ENCODE data around the gene ANP32B.
A peak's percentile ranks its signal among the peaks of the same experiment; 100 is the strongest.
"Not testable (repeated sequence)": the region's sequence is repeated elsewhere in the genome, so short reads cannot be mapped to it uniquely, and the experiment has no call there.

ANP32B gene

GRCh38 chr9:97982683-97983588 lies at the start of gene ANP32B:
ANP32B (plus strand) TSS chr9:97983341; CDS start chr9:97983556, 215 bp downstream.
- DNase-seq, result peak; percentile 31

DNA sequence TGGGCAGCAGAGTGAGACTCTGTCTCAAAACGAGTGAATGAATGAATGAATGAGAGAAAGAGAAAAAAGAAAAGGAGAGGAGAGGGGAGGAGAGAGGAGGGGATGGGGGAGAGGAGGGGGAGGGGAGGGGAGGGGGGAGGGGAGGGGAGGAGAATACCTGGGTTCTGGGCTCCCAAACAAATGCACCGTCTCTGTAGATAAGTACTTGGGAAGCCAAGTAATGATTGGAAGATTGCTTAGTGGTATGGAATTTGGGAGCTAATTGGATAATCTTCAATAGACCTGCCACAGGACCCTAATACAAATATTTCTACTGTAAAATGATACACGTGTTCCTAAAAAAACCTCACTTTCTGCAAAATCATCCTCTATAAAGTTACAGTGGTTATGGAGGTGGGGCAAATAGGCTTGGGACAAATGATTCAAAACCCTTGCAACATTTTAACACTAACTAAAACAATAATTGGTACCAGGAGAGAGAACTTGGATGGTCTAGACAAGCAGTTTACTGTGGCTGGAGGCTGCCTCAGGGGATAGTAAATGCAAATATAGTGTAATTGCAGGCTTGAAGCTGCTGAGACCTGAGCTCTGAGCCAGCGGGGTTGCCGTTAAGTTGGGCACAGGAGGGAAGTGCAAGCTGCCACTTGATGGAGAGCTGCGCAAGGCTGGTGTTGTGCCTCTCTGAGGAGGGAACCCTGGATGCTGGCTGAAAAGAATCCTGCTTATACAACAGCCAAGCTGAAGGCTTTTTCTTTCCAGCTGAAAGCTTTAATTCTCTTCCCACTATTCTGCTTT lies 48.6 kb upstream of the ANP32B start:
- no peak for DNase-seq

GRCh38 chr9:97935276-97935675 lies 47.9 kb upstream of the ANP32B start:
- DNase-seq, result no peak

DNA sequence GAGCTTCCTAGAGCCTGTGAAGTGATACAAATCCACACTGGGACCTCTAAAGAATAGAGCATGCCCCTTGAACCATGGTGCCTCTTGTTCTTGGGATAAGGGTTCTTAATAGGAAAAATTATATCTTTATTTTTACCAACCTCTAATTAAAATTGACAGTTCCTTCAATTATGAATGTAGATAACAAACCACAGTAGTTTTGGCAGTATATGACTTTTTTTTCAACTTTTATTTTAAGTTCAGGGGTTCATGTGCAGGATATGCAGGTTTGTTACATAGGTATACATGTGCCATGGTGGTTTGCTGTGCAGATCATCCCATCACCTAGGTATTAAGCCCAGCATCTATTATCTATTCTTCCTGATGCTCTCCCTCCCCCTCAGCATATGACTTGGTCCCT lies 46.1 kb upstream of the ANP32B start:
- DNase-seq, result no peak

GRCh38 chr9:97938081-97938644 lies 45.0 kb upstream of the ANP32B start, which contains the start of gene HEMGN:
HEMGN (minus strand) TSS chr9:97938172; CDS start chr9:97938136, 36 bp downstream.
- DNase-seq, result no peak

GRCh38 chr9:97940233-97940632 lies 42.9 kb upstream of the ANP32B start:
- no peak for DNase-seq

DNA sequence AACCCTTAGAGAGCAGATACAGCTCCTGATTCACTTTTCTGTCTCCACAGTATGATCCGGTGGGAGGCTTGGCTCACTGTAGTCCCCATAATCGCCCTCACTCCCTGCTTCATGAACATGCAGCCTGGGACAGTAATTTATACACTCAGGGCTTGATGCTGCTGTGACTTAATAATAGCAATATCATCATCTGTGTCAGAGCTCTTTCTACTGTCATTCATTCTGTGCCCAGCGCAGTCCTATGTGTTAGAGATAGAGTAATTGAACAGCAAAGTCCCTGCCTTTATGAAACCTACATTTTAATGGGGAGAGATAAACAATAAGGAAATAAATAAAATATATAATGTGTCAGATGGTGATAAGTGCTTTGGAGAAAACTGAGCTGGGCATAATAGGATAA lies 42.4 kb upstream of the ANP32B start:
- DNase-seq, result no peak

- DNase-seq, result no peak
Measured at GRCh38 chr9:97941323-97941722, 41.8 kb upstream of the ANP32B start.

GRCh38 chr9:97943308-97943855 lies 39.8 kb upstream of the ANP32B start:
- no peak for DNase-seq

DNA sequence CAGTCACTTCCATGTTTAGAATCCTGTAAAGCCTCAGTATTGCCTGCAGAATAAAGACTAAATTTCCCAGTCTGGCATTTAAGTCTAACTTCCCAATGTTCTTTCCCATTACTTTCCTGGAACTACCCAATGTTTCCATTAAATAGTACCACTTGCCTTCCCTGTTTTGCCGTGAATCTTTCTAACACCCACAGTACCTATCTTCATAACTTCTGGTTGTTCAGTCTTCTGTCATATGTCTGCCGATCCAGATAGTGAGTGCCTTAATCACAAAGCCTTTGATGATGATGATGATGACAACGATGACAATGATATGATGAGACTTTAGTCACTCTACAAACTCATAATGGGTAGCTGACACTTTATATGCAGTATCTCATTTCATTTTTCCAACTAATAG lies 38.5 kb upstream of the ANP32B start:
- no peak for DNase-seq

GRCh38 chr9:97945470-97945869 lies 37.7 kb upstream of the ANP32B start:
- DNase-seq, result not testable (repeated sequence)

DNA sequence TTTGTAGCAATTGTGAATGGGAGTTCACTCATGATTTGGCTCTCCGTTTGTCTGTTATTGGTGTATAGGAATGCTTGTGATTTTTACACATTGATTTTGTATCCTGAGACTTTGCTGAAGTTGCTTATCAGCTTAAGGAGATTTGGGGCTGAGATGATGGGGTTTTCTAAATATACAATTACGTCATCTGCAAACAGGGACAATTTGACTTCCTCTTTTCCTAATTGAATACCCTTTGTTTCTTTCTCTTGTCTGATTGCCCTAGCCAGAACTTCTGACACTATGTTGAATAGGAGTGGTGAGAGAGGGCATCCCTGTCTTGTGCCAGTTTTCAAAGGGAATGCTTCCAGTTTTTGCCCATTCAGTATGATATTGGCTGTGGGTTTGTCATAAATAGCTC lies 36.0 kb upstream of the ANP32B start:
- DNase-seq, result not testable (repeated sequence)

DNA sequence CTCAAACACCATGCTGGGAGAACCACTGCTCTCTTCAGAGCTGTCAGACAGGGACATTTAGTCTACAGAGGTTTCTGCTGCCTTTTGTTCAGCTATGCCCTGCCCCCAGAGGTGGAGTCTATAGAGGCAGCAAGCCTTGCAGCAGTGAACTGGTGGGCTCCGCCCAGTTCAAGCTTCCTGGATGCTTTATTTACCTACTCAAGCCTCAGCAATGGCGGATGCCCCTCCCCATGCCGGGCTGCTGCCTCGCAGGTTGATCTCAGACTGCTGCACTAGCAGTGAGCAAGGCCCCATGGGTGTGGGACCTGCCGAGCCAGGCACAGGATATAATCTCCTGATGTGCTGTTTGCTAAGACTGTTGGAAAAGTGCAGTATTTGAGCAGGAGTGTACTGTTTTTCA lies 32.3 kb upstream of the ANP32B start:
- DNase-seq, result not testable (repeated sequence)

DNA sequence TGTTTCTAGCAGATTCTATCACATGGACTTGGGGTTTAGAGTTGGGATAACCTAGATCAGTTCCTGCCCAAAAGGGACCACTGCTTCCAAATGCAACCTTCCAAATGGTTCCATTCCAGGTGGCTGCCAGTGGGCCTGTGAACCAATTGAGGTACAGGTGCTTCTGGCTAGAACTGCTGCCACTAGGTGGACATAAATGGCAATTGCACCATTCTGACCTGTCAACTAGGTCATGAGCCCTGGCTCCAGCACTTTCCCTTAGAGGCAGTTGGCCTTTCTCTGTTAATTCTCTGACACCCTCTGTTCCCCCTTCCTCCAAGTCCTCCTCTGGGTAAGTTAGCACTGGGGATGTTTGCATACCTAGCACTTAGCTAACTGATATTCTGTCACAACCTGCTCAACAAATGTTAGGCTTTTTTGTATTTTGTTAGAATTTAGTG lies 28.6 kb upstream of the ANP32B start:
- peak; percentile 49 for DNase-seq

DNA sequence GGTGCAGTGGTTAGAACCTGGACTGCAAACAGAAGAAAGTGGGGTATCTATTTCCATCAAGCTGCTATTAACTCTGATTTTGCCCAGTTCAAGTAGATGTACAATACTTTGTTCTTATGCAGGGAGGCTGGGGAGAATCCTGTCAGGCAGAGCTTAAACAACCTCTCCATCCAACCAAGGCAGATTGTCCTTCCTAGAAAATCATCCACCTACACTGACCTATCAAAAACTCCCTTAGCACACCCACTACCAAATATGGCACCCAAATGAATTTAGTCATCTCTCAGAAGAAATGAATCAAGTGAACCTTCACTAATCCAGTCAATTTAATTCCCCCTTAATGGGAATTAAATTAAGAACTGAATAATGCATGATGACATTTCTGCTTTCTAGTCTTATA lies 26.8 kb upstream of the ANP32B start:
- DNase-seq, result no peak

DNA sequence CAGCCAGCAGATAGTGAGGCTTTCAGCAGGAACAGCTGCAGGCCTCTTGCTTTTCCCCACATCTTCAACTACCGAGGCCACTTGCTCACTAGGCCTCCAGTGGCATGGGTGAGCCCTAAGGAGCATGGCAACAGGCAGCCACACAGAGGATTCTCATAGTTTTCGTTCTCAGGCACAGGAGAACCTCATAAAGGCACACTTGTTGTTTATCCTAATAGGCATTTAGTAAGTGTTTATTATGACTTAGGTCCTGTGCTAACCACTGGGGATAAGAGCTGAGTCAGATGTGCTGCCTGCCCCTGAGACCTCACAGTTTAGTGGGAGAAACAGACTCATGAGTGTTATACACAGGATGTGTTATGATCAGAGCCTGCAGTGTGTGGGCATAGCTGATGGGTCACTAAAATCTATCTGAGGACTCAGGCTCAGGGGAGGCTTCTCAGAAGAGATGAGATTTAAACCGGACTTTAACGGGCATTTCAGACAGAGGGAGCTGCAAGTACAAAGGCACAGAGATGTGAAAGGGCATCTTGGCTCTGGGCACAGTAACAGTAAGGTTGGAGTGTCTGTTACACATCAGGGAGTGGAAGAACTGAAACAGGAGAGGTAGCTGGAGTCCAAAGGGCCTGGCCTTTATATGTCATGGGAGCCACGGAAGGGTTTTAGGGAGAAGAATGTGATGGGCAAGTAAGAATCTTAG lies 24.2 kb upstream of the ANP32B start:
- DNase-seq, result no peak

DNA sequence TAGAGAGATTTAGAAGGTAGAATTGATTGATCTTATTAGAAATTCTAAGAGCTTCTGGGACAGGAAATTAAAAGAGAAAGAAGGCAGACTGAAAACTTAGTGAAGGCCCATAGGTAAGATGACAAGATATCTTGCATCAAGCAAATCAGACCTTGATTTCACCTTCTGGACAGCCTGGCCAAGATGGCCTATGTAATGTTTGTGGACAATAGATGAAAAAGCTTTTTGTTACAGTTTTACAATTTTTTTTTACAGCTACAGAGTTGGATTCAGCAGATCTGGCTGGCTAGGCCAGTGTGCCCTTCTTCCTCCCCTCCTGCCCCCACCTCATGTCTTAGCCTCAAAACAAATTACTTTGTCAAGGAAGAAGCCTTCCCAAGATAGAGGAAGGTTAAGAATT lies 23.6 kb upstream of the ANP32B start:
- no peak for DNase-seq

DNA sequence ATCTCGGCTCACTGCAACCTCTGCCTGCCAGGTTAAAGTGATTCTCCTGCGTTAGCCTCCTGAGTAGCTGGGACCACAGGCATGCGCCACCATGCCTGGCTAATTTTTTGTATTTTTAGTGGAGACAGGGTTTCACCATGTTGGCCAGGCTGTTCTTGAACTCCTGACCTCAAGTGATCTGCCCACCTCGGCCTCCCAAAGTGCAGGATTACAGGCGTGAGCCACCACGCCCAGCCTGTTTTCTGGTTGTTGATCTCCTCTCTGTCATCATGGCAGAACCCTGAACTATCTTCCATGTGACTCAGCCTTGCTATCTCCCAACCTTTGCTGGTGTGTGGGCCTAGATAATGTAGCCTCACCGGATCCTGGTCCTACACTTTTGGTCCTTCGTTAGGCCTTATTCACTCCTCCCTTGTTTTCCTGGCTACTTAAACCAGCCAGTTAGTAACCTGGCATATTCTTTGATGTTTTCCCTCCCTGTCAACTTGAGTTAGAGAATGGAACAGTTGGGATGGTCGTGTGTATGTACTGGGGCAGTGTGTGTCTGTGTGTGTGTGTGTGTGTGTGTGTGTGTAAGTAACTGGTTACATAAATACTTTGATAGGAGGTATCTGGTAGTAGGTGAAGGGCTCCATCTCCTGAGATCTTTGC lies 22.3 kb upstream of the ANP32B start:
- not testable (repeated sequence) for DNase-seq

DNA sequence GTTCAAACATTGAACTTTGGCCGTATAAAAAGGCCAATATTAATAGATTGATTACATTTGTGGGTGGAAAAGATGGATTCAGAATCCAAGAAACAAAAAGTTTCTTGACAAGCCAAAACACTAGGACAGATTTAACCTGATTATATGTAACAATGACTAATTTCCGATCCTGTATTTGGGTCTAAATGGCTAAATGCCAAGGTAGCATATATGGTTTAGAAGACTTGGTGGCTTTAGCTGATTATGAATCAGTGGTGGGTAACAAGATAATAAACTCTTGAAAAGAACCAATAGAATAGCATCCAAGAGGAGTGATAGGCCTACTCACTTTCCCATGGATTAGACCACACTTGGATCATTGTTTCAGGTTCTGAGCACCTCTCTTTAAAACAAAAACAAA lies 21.8 kb upstream of the ANP32B start:
- no peak for DNase-seq

- DNase-seq, result no peak
Measured at GRCh38 chr9:97962136-97962535, 21.0 kb upstream of the ANP32B start.

- DNase-seq, result no peak
Measured at GRCh38 chr9:97962575-97962974, 20.6 kb upstream of the ANP32B start.

- no peak for DNase-seq
Measured at GRCh38 chr9:97963232-97963631, 19.9 kb upstream of the ANP32B start.

All from NCI-H524 treated with DMSO at 0.1 percent for 48 hours (cell line).